ENCODE measurements around the gene SSBP2. TPM values are rescaled to one million over a fixed set of nuclear protein-coding genes. Genes with fewer than 3 reads are reported as not detected.
"Not testable (repeated sequence)": the region's sequence is repeated elsewhere in the genome, so short reads cannot be mapped to it uniquely, and the experiment has no call there.

The SSBP2 gene
- total RNA-seq, 4 donors from 2014 or later = 54.1 to 136 (median 69.8) TPM

DNA sequence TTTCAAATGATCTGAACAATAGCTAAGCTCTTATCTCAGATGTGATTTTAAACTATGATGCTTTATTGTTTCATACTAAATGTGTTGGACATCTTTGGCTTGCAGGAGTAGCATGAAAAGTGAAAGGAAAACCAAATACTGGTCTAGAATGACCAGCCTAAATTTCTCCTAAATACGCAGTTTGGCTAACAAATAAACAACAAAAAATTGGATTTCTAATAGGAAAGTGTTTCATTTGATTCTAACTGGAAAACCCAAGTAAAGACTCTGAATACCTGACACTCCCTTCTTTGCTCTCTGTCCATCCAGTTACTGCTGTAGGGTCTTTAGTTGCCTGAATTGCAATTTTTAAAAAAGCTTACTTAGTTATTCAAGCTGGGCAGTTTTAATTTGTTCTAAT is 245.2 kb downstream of the SSBP2 start:
- peaks cover 9% of the 10 kb centered on the region for H3K4me1 ChIP-seq
- no peak for DNase-seq (ENCODE audit: low spot score in 2 of 2)
- 50% methylated on average over 1 of the region's 1 CpG for WGBS
- H3K27ac ChIP-seq = no peak overlapping the region
- no peak overlapping the region for H3K4me3 ChIP-seq
- no peaks in the 10 kb centered on the region for H3K27me3 ChIP-seq
- no peaks in the 10 kb centered on the region for H3K9me3 ChIP-seq
- H3K36me3 ChIP-seq = no peaks in the 10 kb centered on the region
- no peak for TF ChIP-seq EP300 (IDR thresholded peaks at IDR 0.05)
- no peak for TF ChIP-seq POLR2A (IDR thresholded peaks at IDR 0.05)
- no peak for TF ChIP-seq POLR2AphosphoS5 (IDR thresholded peaks at IDR 0.05)
- TF ChIP-seq, protein P1, sequence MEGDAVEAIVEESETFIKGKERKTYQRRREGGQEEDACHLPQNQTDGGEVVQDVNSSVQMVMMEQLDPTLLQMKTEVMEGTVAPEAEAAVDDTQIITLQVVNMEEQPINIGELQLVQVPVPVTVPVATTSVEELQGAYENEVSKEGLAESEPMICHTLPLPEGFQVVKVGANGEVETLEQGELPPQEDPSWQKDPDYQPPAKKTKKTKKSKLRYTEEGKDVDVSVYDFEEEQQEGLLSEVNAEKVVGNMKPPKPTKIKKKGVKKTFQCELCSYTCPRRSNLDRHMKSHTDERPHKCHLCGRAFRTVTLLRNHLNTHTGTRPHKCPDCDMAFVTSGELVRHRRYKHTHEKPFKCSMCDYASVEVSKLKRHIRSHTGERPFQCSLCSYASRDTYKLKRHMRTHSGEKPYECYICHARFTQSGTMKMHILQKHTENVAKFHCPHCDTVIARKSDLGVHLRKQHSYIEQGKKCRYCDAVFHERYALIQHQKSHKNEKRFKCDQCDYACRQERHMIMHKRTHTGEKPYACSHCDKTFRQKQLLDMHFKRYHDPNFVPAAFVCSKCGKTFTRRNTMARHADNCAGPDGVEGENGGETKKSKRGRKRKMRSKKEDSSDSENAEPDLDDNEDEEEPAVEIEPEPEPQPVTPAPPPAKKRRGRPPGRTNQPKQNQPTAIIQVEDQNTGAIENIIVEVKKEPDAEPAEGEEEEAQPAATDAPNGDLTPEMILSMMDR (IDR thresholded peaks at IDR 0.05) = no peak

DNA sequence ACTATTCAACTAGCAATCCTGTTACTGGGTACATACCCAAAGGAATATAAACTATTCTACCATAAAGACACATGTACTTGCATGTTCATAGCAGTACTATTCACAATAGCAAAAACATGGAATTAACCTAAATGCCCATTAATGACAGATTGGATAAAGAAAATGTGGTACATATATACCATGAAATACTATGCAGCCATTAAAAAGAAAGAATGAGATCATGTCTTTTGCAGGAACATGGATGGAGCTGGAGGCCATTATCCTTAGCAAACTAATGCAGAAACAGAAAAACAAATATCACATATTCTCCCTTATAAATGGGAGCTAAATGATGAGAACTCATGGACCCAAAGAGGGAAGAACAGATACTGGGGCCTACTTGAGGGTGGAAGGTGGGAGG is 247.3 kb downstream of the SSBP2 start:
- not testable (repeated sequence) for DNase-seq (ENCODE audit: low spot score in 2 of 2); H3K9me3 ChIP-seq; H3K27ac ChIP-seq; H3K4me3 ChIP-seq; H3K36me3 ChIP-seq; H3K27me3 ChIP-seq; H3K4me1 ChIP-seq

DNA sequence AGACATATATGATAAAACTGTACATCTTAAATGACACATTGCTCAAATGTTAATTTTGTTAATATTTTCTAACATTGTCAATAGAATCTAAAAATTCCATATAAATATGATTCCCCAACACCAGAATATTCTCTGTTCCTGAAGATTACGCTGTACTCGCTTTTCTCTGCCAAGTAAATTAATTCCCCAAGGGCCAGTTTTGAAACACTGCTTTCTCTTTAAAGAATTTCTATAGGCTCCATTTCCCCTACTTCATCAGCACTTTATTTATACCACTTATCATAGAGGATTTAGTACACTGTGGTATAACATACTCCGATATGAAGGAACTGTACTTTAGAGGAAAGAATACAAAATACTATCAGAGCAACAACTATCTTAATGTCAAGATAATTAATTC is 255.6 kb downstream of the SSBP2 start:
- no peak for DNase-seq (ENCODE audit: low spot score in 2 of 2)
- H3K4me1 ChIP-seq = no peaks in the 10 kb centered on the region
- 92% methylated on average over 3 of the region's 3 CpGs for WGBS
- TF ChIP-seq POLR2AphosphoS5 (IDR thresholded peaks at IDR 0.05) (no peak), EP300 (IDR thresholded peaks at IDR 0.05) (no peak), POLR2A (IDR thresholded peaks at IDR 0.05) (no peak)
- TF ChIP-seq, protein P1 (IDR thresholded peaks at IDR 0.05) = no peak
- H3K36me3 ChIP-seq = no peaks in the 10 kb centered on the region
- H3K9me3 ChIP-seq = no peaks in the 10 kb centered on the region
- H3K4me3 ChIP-seq = no peak overlapping the region
- H3K27ac ChIP-seq = no peak overlapping the region
- no peaks in the 10 kb centered on the region for H3K27me3 ChIP-seq

DNA sequence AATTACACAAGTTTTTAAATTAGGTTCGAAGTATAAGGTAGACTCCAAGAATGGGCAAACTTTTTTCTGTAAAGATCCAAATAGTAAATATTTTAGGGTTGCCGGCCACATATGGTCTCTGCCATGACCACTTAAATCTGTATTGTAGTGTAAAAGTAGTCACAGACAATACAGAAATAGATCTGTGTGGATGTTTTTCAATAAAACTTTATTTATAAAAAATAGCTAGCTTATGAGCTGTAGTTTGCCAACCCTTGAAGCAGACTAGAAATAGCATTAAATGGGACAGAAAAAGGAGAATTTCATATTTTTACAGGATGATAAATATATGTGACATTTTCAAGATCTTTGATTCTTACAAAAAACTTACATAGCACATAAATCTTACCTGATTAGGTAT is 262.0 kb downstream of the SSBP2 start:
- Histone ChIP-seq H3K27ac (no peak overlapping the region), H3K4me1 (no peaks in the 10 kb centered on the region), H3K27me3 (no peaks in the 10 kb centered on the region), H3K4me3 (no peak overlapping the region), H3K9me3 (no peaks in the 10 kb centered on the region), H3K36me3 (no peaks in the 10 kb centered on the region)
- DNase-seq (ENCODE audit: low spot score in 2 of 2) = no peak
- TF ChIP-seq, protein P1 (IDR thresholded peaks at IDR 0.05) = no peak
- TF ChIP-seq POLR2AphosphoS5 (IDR thresholded peaks at IDR 0.05) (no peak), EP300 (IDR thresholded peaks at IDR 0.05) (no peak), POLR2A (IDR thresholded peaks at IDR 0.05) (no peak)
- WGBS = 97% methylated on average over 2 of the region's 2 CpGs

DNA sequence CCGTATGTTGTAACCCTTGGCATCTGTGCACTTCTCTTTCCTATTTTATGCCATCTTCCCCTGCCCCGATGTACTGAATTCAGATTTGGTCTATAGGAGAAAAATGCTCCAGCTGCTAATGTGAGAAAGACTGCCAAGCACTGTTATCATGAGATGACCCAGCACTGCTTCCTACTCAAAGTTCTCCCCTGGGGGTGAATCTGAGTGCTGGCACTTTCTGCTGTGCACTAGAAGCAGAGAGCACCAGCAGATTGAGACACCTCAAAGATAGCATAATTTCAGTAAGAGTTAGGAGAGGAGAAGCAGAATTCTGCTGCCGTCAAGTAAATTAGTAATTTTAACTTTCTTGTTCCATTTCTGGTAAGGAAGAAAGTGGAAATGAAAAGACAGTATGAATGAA is 264.2 kb downstream of the SSBP2 start:
- TF ChIP-seq POLR2A (IDR thresholded peaks at IDR 0.05) = no peak
- TF ChIP-seq, protein P1 (IDR thresholded peaks at IDR 0.05) = no peak
- no peak for TF ChIP-seq EP300 (IDR thresholded peaks at IDR 0.05)
- TF ChIP-seq POLR2AphosphoS5 (IDR thresholded peaks at IDR 0.05) = no peak
- Histone ChIP-seq H3K9me3 (no peaks in the 10 kb centered on the region), H3K4me3 (no peak overlapping the region), H3K4me1 (no peaks in the 10 kb centered on the region), H3K27ac (no peak overlapping the region), H3K36me3 (peaks cover 3% of the 10 kb centered on the region), H3K27me3 (no peaks in the 10 kb centered on the region)
- DNase-seq (ENCODE audit: low spot score in 2 of 2) = no peak
- 83% methylated on average over 3 of the region's 3 CpGs for WGBS

DNA sequence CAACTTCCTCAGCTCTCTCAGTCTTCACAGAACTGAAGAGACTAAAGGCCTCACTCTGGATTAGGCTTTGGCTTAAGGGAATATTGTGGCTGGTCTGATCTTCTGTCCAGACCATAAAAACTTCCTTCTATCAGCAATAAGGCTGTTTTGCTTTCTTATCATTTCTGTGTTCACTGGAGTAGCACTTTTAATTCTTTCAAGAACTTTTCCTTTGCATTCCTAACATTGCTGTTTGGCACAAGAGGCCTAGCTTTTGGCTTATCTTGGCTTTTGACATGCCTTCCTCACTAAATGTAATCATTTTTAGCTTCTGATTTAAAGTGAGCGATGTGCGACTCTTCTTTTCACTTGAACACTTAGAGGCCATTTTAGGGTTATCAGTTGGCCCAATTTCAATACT is 268.3 kb downstream of the SSBP2 start:
- TF ChIP-seq EP300 (IDR thresholded peaks at IDR 0.05) = no peak
- no peak for TF ChIP-seq POLR2AphosphoS5 (IDR thresholded peaks at IDR 0.05)
- TF ChIP-seq, protein P1 (IDR thresholded peaks at IDR 0.05) = no peak
- TF ChIP-seq POLR2A (IDR thresholded peaks at IDR 0.05) = no peak
- WGBS = 94% methylated on average over 2 of the region's 2 CpGs
- no peak for DNase-seq (ENCODE audit: low spot score in 2 of 2)
- H3K36me3 ChIP-seq = peaks cover 3% of the 10 kb centered on the region
- no peak overlapping the region for H3K27ac ChIP-seq
- H3K4me3 ChIP-seq = no peak overlapping the region
- no peaks in the 10 kb centered on the region for H3K4me1 ChIP-seq
- no peaks in the 10 kb centered on the region for H3K27me3 ChIP-seq
- no peaks in the 10 kb centered on the region for H3K9me3 ChIP-seq

DNA sequence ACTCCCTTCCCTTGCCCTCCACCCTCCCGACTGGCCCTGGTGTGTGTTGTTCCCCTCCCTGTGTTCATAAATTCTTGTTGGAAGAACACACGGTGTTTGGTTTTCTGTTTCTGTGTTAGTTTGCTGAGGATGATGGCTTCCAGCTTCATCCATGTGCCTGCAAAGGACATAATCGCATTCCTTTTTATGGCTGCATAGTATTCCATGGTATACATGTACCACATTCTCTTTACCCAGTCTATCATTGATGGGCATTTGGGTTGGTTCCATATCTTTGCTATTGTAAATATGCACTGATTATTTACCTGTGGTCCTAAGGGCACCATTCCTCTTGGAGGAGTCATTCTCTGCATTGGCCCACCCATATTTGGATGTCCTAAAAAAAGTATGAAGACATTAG is 277.5 kb downstream of the SSBP2 start:
- DNase-seq (ENCODE audit: low spot score in 2 of 2); H3K9me3 ChIP-seq; H3K4me1 ChIP-seq; H3K27me3 ChIP-seq; H3K27ac ChIP-seq; H3K4me3 ChIP-seq: not testable (repeated sequence)
- H3K36me3 ChIP-seq = peaks cover 20% of the 10 kb centered on the region
- WGBS = 97% methylated on average over 3 of the region's 3 CpGs

Measured in suprapubic skin (tissue), 4 donors.